Trophoblast cell (in vitro differentiated cells and primary cell): ENCODE data around the gene PARP1.

ENCODE experiments used
- DNase-seq, 2 donors: peaks; one replicate each; pipeline ENCODE4 v3.0.0-alpha.2; 2016
- H2AFZ ChIP-seq: 2 replicates; pipeline ENCODE4 v1.6.1; 2013; ENCODE audit warnings: low read length, moderate library complexity, mild to moderate bottlenecking; ENCODE audit not compliant: insufficient read depth, poor library complexity
- H2AK5ac ChIP-seq: 2 replicates; pipeline ENCODE4 v1.6.1; 2013; ENCODE audit warnings: mild to moderate bottlenecking, low read length
- H2BK120ac ChIP-seq: 2 replicates; pipeline ENCODE4 v1.6.1; 2013; ENCODE audit warnings: low read length, mild to moderate bottlenecking, moderate library complexity; ENCODE audit not compliant: insufficient read depth, poor library complexity
- H2BK12ac ChIP-seq: 2 replicates; pipeline ENCODE4 v1.6.1; 2013; ENCODE audit warnings: mild to moderate bottlenecking, low read length, moderate library complexity
- H2BK5ac ChIP-seq: 2 replicates; pipeline ENCODE4 v1.6.1; 2013; ENCODE audit warnings: low read length, low read depth, moderate library complexity, mild to moderate bottlenecking; ENCODE audit not compliant: poor library complexity
- H3K14ac ChIP-seq: 2 replicates; pipeline ENCODE4 v1.6.1; 2013; ENCODE audit warnings: mild to moderate bottlenecking, low read length
- H3K18ac ChIP-seq: 2 replicates; pipeline ENCODE4 v1.6.1; 2013; ENCODE audit warnings: mild to moderate bottlenecking, low read length
- H3K23ac ChIP-seq: 2 replicates; pipeline ENCODE4 v1.6.1; 2013; ENCODE audit warnings: low read length
- H3K27ac ChIP-seq: 2 replicates; pipeline ENCODE4 v1.5.1; 2013; ENCODE audit warnings: low read depth, mild to moderate bottlenecking, inconsistent platforms, low read length, moderate library complexity
- H3K27me3 ChIP-seq: 2 replicates; pipeline ENCODE4 v1.6.1; 2013; ENCODE audit warnings: inconsistent platforms, mild to moderate bottlenecking, low read length, moderate library complexity; ENCODE audit not compliant: insufficient read depth
- H3K36me3 ChIP-seq, 2 experiments: 1 replicate in 1 of 2; 2 replicates in 1 of 2; pipeline ENCODE4 v1.6.1; 2013; ENCODE audit warnings: low read length in 2 of 2, mild to moderate bottlenecking in 2 of 2, moderate library complexity in 1 of 2; ENCODE audit not compliant: insufficient read depth in 2 of 2, control insufficient read depth in 1 of 2
- H3K4ac ChIP-seq: 2 replicates; pipeline ENCODE4 v1.6.1; 2013; ENCODE audit warnings: low read depth, mild to moderate bottlenecking, low read length, moderate library complexity
- H3K4me1 ChIP-seq, 2 experiments: 1 replicate in 1 of 2; 2 replicates in 1 of 2; pipeline ENCODE4 v1.6.1; 2013; ENCODE audit warnings: low read length in 2 of 2, mild to moderate bottlenecking in 2 of 2, moderate library complexity in 1 of 2; ENCODE audit not compliant: insufficient read depth in 2 of 2, control insufficient read depth in 1 of 2
- H3K4me2 ChIP-seq: 2 replicates; pipeline ENCODE4 v1.6.1; 2013; ENCODE audit warnings: inconsistent platforms, mild to moderate bottlenecking, low read length, moderate library complexity
- H3K4me3 ChIP-seq: 2 replicates; pipeline ENCODE4 v1.5.1; 2013; ENCODE audit warnings: mild to moderate bottlenecking, low read depth, low read length, inconsistent platforms
- H3K79me1 ChIP-seq: one replicate; pipeline ENCODE4 v1.6.1; 2013; ENCODE audit warnings: low read length
- H3K79me2 ChIP-seq: 2 replicates; pipeline ENCODE4 v1.6.1; 2013; ENCODE audit warnings: low read length, mild to moderate bottlenecking; ENCODE audit not compliant: control insufficient read depth, insufficient read depth, poor library complexity
- H3K9ac ChIP-seq: 2 replicates; pipeline ENCODE4 v1.6.1; 2013; ENCODE audit warnings: mild to moderate bottlenecking, low read length
- H3K9me3 ChIP-seq: 2 replicates; pipeline ENCODE4 v1.6.1; 2013; ENCODE audit warnings: low read depth, mild to moderate bottlenecking, control low read depth, inconsistent platforms, low read length; ENCODE audit not compliant: insufficient read depth
- H4K12ac ChIP-seq: 2 replicates; pipeline ENCODE4 v1.6.1; 2013; ENCODE audit warnings: low read depth, mild to moderate bottlenecking, low read length, moderate library complexity
- H4K8ac ChIP-seq: 2 replicates; pipeline ENCODE4 v1.6.1; 2013; ENCODE audit warnings: low read depth, mild to moderate bottlenecking, low read length, moderate library complexity
- H4K91ac ChIP-seq: one replicate; pipeline ENCODE4 v1.6.1; 2013; ENCODE audit warnings: low read depth, mild to moderate bottlenecking, low read length, moderate library complexity
- WGBS: extraction: QIAGEN DNeasy Blood & Tissue Kit; methylation state at CpG from one replicate; pipeline ENCODE4 v1.1.7; 2013; ENCODE audit warnings: missing lambda C conversion rate; ENCODE audit not compliant: insufficient read length, insufficient coverage; ENCODE audit errors: extremely low coverage; 5-methylcytosine and 5-hydroxymethylcytosine counted together

PARP1 gene

GRCh38 chr1:226373376-226373775 is 34.5 kb downstream of the PARP1 start:
- no peak overlapping the region for H4K8ac ChIP-seq
- H3K27me3 ChIP-seq, result no peaks in the 10 kb centered on the region
- no peaks in the 10 kb centered on the region for H3K79me1 ChIP-seq
- H3K18ac ChIP-seq, result no peak overlapping the region
- H2BK12ac ChIP-seq, result no peak overlapping the region
- H3K9ac ChIP-seq, result no peak overlapping the region
- no peak overlapping the region for H2AK5ac ChIP-seq
- H3K27ac ChIP-seq, result no peak overlapping the region
- H3K14ac ChIP-seq, result no peak overlapping the region
- no peak overlapping the region for H2BK5ac ChIP-seq
- no peak overlapping the region for H3K23ac ChIP-seq
- H3K9me3 ChIP-seq, result no peaks in the 10 kb centered on the region
- no peaks in the 10 kb centered on the region for H3K4me1 ChIP-seq
- no peaks in the 10 kb centered on the region for H3K79me2 ChIP-seq
- no peak overlapping the region for H3K4ac ChIP-seq
- no peak overlapping the region for H4K12ac ChIP-seq
- peaks cover 41 to 65% of the 10 kb centered on the region in 2 experiments for H3K36me3 ChIP-seq
- no peak overlapping the region for H2BK120ac ChIP-seq
- no peak overlapping the region for H3K4me3 ChIP-seq
- H3K4me2 ChIP-seq, result no peak overlapping the region
- no peak for DNase-seq
- H2AFZ ChIP-seq, result no peak overlapping the region
- H4K91ac ChIP-seq, result no peak overlapping the region
- no CpG with 5 or more reads among the region's 7 CpGs for WGBS

GRCh38 chr1:226372885-226373284 is 35.0 kb downstream of the PARP1 start:
- WGBS, result no CpG with 5 or more reads among the region's 9 CpGs
- H3K4ac ChIP-seq, result no peak overlapping the region
- H4K91ac ChIP-seq, result no peak overlapping the region
- H3K79me2 ChIP-seq, result no peaks in the 10 kb centered on the region
- H3K4me1 ChIP-seq, result no peaks in the 10 kb centered on the region
- no peaks in the 10 kb centered on the region for H3K79me1 ChIP-seq
- H3K23ac ChIP-seq, result no peak overlapping the region
- no peak overlapping the region for H3K14ac ChIP-seq
- H3K4me2 ChIP-seq, result no peak overlapping the region
- no peaks in the 10 kb centered on the region for H3K9me3 ChIP-seq
- no peak overlapping the region for H3K4me3 ChIP-seq
- no peak overlapping the region for H3K27ac ChIP-seq
- no peak overlapping the region for H2AFZ ChIP-seq
- H2BK5ac ChIP-seq, result no peak overlapping the region
- H2AK5ac ChIP-seq, result no peak overlapping the region
- no peaks in the 10 kb centered on the region for H3K27me3 ChIP-seq
- H3K36me3 ChIP-seq, result peaks cover 46 to 67% of the 10 kb centered on the region in 2 experiments
- H3K9ac ChIP-seq, result no peak overlapping the region
- H2BK12ac ChIP-seq, result no peak overlapping the region
- no peak overlapping the region for H4K8ac ChIP-seq
- DNase-seq, result no peak
- H3K18ac ChIP-seq, result no peak overlapping the region
- H4K12ac ChIP-seq, result no peak overlapping the region
- no peak overlapping the region for H2BK120ac ChIP-seq

GRCh38 chr1:226371866-226372490 is 35.9 kb downstream of the PARP1 start:
- H2BK5ac ChIP-seq, result no peak overlapping the region
- H4K8ac ChIP-seq, result no peak overlapping the region
- no peak overlapping the region for H4K12ac ChIP-seq
- no peak overlapping the region for H3K4me2 ChIP-seq
- no peaks in the 10 kb centered on the region for H3K79me1 ChIP-seq
- H2BK120ac ChIP-seq, result no peak overlapping the region
- H3K9ac ChIP-seq, result no peak overlapping the region
- no CpG with 5 or more reads among the region's 11 CpGs for WGBS
- no peaks in the 10 kb centered on the region for H3K79me2 ChIP-seq
- no peaks in the 10 kb centered on the region for H3K27me3 ChIP-seq
- H3K4ac ChIP-seq, result no peak overlapping the region
- no peaks in the 10 kb centered on the region for H3K9me3 ChIP-seq
- H3K4me1 ChIP-seq, result no peaks in the 10 kb centered on the region
- H3K27ac ChIP-seq, result no peak overlapping the region
- H2AFZ ChIP-seq, result no peak overlapping the region
- peaks cover 51 to 71% of the 10 kb centered on the region in 2 experiments for H3K36me3 ChIP-seq
- no peak overlapping the region for H4K91ac ChIP-seq
- no peak overlapping the region for H3K4me3 ChIP-seq
- H3K18ac ChIP-seq, result no peak overlapping the region
- no peak overlapping the region for H2BK12ac ChIP-seq
- DNase-seq, result no peak
- H3K14ac ChIP-seq, result no peak overlapping the region
- H2AK5ac ChIP-seq, result no peak overlapping the region
- no peak overlapping the region for H3K23ac ChIP-seq

- H3K18ac ChIP-seq, result no peak overlapping the region
- no peak overlapping the region for H2AK5ac ChIP-seq
- no CpG with 5 or more reads among the region's 6 CpGs for WGBS
- no peak overlapping the region for H2BK120ac ChIP-seq
- H4K91ac ChIP-seq, result no peak overlapping the region
- H3K4me1 ChIP-seq, result no peaks in the 10 kb centered on the region
- H4K12ac ChIP-seq, result no peak overlapping the region
- H3K36me3 ChIP-seq, result peaks cover 53 to 72% of the 10 kb centered on the region in 2 experiments
- no peak overlapping the region for H2BK5ac ChIP-seq
- no peak overlapping the region for H2BK12ac ChIP-seq
- no peak overlapping the region for H4K8ac ChIP-seq
- no peak overlapping the region for H2AFZ ChIP-seq
- H3K79me1 ChIP-seq, result no peaks in the 10 kb centered on the region
- H3K27ac ChIP-seq, result no peak overlapping the region
- no peaks in the 10 kb centered on the region for H3K27me3 ChIP-seq
- H3K4ac ChIP-seq, result no peak overlapping the region
- no peak overlapping the region for H3K23ac ChIP-seq
- H3K79me2 ChIP-seq, result no peaks in the 10 kb centered on the region
- H3K4me2 ChIP-seq, result no peak overlapping the region
- H3K9ac ChIP-seq, result no peak overlapping the region
- no peak overlapping the region for H3K14ac ChIP-seq
- H3K4me3 ChIP-seq, result no peak overlapping the region
- no peak for DNase-seq
- H3K9me3 ChIP-seq, result no peaks in the 10 kb centered on the region
Observed at GRCh38 chr1:226371027-226371694, 36.7 kb downstream of the PARP1 start.
